ENCODE data around the gene GAL3ST2. TPM values are rescaled to one million over a fixed set of nuclear protein-coding genes. Genes with fewer than 3 reads are reported as not detected.
A peak's percentile ranks its signal among the peaks of the same experiment; 100 is the strongest.

GAL3ST2 gene
- 0.21 TPM for polyA plus RNA-seq (2012; ENCODE audit: low read depth, missing spikeins)

DNA sequence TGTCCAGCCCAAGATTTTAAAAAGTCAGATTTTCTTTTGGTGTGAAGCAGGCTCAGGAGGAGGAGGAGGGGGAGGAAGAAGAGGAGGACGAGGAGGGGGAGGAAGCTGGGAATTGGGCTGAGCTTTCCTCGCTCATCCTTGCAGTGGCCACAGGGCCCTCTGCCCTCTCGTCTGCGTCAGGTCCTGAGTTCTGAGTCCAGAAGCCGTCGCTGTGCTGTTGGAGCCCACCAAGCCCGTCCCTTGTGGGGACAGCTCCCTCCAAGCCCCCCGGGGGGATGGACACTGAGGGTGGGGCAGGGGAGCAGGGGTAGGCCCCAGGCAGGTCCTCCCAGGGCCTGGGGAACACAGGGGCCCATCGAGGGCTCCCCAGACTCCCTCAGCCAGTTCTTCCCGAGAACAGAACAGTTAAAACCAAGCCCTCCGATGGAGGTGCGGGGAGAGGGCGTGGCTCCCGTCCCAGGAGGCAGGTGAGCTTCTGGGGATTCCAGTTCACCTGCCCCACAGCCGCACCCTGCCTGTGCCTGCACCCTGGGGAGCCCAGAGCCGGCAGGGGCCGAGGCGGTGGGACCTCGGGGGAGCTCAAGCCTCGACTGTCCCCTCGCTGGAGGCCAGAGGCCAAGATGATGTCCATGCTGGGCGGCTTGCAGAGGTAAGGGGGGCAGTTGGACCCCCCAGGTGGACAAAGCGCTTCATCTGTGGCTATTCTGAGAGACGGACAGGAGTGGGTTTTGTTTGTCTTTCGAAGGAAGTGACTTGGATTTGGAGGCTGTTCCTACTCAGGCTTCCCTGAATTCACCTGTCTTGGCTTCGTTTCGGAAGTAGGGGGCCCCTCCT, at the start of gene GAL3ST2:
Gene GAL3ST2 (plus strand): TSS at position 487 of the 834 bp plus-strand sequence. CDS start 134 bp downstream, at position 621.
- FAIRE-seq: no peak

DNA sequence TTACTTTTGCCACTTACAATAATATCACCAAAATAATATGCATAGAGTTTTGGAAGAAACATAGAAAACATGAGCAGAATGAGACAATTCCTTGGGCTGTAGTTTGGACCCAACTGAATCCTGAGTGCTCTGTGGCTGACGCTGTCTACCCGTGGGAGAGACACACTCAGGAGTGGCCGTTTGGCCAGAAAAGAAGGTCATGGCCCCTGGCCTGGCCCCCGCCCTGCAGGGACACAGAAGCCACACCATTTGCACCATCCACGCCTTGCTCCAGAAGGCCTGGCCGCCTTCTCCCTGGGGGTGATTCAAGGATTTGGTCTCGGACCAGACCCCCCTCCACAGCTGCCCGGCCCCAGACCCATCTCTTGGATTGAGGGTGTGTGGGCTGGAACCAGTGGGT, 48.6 kb upstream of the GAL3ST2 start:
- FAIRE-seq: no peak
- no peak for TF ChIP-seq POLR2A (IDR thresholded peaks at IDR 0.05; ENCODE audit: low read depth, low read length)
- TF ChIP-seq POU2F2 (IDR thresholded peaks at IDR 0.05; ENCODE audit: low read depth, low read length): no peak
- no peak for TF ChIP-seq PAX5 (IDR thresholded peaks at IDR 0.05; ENCODE audit: insufficient read depth, low read length, severe bottlenecking)
- TF ChIP-seq SPI1 (IDR thresholded peaks at IDR 0.05; ENCODE audit: low read depth, low read length): no peak
- no peak for TF ChIP-seq TAF1 (IDR thresholded peaks at IDR 0.05; ENCODE audit: low read depth, low read length)
- no peak for TF ChIP-seq POLR2AphosphoS5 (IDR thresholded peaks at IDR 0.05; ENCODE audit: low read depth, low read length)
- no peak for DNase-seq (ENCODE audit: insufficient read length, low spot score)

More for the DNA sequence above, at the start of gene GAL3ST2:
- DNase-seq (ENCODE audit: insufficient read length, low spot score): peak; percentile 10
- TF ChIP-seq PAX5 (IDR thresholded peaks at IDR 0.05; ENCODE audit: insufficient read depth, low read length, severe bottlenecking) (no peak), TAF1 (IDR thresholded peaks at IDR 0.05; ENCODE audit: low read depth, low read length) (no peak), SPI1 (IDR thresholded peaks at IDR 0.05; ENCODE audit: low read depth, low read length) (no peak), POU2F2 (IDR thresholded peaks at IDR 0.05; ENCODE audit: low read depth, low read length) (no peak), POLR2A (IDR thresholded peaks at IDR 0.05; ENCODE audit: low read depth, low read length) (no peak), POLR2AphosphoS5 (IDR thresholded peaks at IDR 0.05; ENCODE audit: low read depth, low read length) (no peak)

DNA sequence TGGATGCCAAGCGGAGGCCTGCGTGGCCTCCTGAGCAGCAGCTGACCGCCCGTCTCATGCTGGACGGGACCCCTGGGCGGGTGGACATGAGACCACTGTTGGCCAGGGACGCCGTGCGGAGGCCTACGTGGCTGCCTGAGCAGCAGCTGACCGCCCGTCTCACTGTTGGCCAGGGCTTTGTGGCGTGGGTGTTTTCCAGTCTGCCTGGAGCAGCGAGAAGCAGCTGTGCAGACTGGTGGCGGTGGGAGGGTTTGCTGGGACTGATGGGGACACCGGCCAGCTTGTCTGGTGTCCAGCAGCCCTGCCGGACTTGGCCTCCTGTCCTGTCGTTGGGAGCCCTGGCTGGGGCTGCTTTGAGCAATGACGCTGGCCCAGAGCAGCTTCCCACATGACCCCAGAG, 48.0 kb upstream of the GAL3ST2 start:
- DNase-seq (ENCODE audit: insufficient read length, low spot score): no peak
- TF ChIP-seq POLR2A (IDR thresholded peaks at IDR 0.05; ENCODE audit: low read depth, low read length) (no peak), POU2F2 (IDR thresholded peaks at IDR 0.05; ENCODE audit: low read depth, low read length) (no peak), SPI1 (IDR thresholded peaks at IDR 0.05; ENCODE audit: low read depth, low read length) (no peak), PAX5 (IDR thresholded peaks at IDR 0.05; ENCODE audit: insufficient read depth, low read length, severe bottlenecking) (no peak), TAF1 (IDR thresholded peaks at IDR 0.05; ENCODE audit: low read depth, low read length) (no peak), POLR2AphosphoS5 (IDR thresholded peaks at IDR 0.05; ENCODE audit: low read depth, low read length) (no peak)
- FAIRE-seq: no peak

DNA sequence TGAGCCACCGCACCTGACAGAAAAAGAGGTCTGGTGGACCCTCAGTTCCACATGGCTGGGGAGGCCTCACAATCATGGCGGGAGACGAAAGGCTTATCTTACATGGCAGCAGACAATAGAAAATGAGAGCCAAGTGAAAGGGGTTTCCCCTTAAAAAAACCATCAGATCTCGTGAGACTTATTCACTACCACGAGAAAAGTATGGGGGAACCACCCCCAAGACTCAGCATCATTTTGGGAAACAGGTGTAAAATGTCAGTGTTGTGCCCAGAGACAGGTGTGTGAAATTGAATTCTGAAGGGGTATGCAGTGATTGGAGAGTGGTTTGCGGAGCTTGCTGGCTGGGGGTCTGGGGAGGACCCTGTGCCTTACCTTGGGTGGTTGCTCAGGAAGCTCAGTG, 46.8 kb upstream of the GAL3ST2 start:
- DNase-seq (ENCODE audit: insufficient read length, low spot score) (no peak), FAIRE-seq (no peak)
- TF ChIP-seq POLR2A (IDR thresholded peaks at IDR 0.05; ENCODE audit: low read depth, low read length) (no peak), SPI1 (IDR thresholded peaks at IDR 0.05; ENCODE audit: low read depth, low read length) (no peak), POU2F2 (IDR thresholded peaks at IDR 0.05; ENCODE audit: low read depth, low read length) (no peak)

DNA sequence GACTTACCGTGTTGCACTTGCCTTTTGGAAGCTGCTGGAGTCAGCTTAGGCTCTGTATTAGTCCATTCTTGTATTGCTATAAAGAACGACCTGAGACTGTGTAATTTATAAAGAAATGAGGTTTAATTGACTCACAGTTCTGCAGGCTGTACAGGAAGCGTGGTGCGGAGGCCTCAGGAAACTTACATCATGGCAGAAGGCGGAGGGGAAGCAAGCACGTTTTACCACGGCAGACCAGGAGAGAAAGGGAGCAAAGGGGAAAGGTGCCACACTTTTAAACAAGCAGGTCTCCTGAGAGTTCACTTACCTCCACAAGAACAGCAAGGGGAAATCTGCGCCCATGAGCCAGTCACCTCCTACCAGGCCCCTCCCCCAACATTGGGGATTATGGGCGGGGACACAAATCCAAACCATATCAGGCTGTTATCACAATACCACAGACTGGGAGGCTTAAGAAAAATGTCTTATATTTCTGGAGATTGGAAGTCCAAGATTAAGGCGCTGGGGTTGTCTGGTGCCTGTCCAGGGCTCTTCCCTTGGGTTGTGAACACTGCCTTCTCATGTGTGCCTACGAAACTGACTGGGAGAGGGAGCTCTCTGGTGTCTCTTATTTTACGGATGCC, 45.8 kb upstream of the GAL3ST2 start:
- TF ChIP-seq TAF1 (IDR thresholded peaks at IDR 0.05; ENCODE audit: low read depth, low read length) (no peak), PAX5 (IDR thresholded peaks at IDR 0.05; ENCODE audit: insufficient read depth, low read length, severe bottlenecking) (no peak), POLR2A (IDR thresholded peaks at IDR 0.05; ENCODE audit: low read depth, low read length) (no peak), POU2F2 (IDR thresholded peaks at IDR 0.05; ENCODE audit: low read depth, low read length) (no peak), SPI1 (IDR thresholded peaks at IDR 0.05; ENCODE audit: low read depth, low read length) (no peak), POLR2AphosphoS5 (IDR thresholded peaks at IDR 0.05; ENCODE audit: low read depth, low read length) (no peak)
- DNase-seq (ENCODE audit: insufficient read length, low spot score) (no peak), FAIRE-seq (no peak)

DNA sequence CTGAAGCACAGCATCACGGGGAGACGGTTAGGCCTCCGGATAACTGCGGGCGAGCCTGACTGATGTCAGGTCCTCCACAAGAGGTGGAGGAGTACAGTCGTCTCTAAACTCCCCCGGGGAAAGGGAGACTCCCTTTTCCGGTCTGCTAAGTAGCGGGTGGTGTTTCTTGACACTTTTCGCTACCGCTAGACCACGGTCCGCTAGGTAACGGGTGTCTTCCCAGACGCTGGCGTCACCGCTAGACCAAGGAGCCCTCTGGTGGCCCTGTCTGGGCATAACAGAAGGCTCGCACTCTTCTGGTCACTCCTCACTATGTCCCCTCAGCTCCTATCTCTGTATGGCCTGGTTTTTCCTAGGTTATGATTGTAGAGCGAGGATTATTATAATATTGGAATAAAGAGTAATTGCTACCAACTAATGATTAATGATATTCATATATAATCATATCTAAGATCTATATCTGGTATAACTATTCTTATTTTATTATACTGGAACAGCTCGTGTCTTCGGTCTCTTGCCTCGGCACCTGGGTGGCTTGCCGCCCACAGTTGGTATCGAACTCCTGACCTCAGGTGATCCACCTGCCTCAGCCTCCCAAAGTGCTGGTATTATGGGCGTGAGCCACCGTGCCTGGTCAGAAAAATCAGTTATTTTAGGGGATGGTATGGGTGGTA, 44.0 kb upstream of the GAL3ST2 start:
- peak; percentile 92 for FAIRE-seq
- peak; percentile 94 for TF ChIP-seq PAX5 (IDR thresholded peaks at IDR 0.05; ENCODE audit: insufficient read depth, low read length, severe bottlenecking)
- peak; percentile 18 for DNase-seq (ENCODE audit: insufficient read length, low spot score)

DNA sequence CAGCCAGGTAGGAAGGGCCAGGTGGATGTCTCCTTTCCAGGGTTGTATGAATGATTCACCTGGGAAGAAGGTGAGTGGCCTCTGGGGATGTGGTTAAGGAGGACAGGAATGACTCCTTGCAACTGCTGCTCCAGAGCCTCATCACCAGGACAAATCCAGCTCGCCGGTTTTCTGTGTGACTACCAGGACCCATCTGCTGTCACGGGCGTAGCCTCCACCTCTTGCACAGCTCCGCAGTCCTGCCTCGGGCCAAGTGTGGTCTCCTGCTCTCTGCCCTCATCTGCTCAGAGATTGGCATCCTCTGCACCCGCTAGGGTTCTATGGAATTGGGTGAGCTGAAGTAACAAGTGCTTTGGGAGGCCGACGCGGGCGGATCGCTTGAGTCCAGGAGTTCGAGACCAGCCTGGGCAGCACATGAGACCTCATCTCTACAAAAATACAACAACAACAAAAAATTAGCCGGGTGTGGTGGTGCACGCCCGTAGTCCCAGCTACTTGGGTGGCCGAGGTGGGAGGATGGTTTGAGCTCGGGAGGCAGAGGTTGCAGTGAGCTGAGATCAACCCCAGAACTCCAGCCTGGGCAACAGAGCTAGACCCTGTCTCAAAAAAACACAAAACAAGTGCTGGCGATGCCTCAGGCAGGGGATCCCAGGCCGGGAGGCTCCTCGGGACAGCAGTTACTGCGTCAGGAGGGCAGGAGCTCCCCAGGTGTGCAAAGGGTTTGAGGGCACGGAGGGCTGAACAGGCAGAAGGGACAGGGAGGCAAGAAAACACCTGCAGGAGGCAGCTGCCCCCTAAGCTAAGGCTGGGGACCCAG, 43.0 kb upstream of the GAL3ST2 start:
- DNase-seq (ENCODE audit: insufficient read length, low spot score): no peak
- no peak for FAIRE-seq
- no peak for TF ChIP-seq POU2F2 (IDR thresholded peaks at IDR 0.05; ENCODE audit: low read depth, low read length)
- TF ChIP-seq POLR2AphosphoS5 (IDR thresholded peaks at IDR 0.05; ENCODE audit: low read depth, low read length): no peak
- TF ChIP-seq SPI1 (IDR thresholded peaks at IDR 0.05; ENCODE audit: low read depth, low read length): no peak
- no peak for TF ChIP-seq TAF1 (IDR thresholded peaks at IDR 0.05; ENCODE audit: low read depth, low read length)
- no peak for TF ChIP-seq PAX5 (IDR thresholded peaks at IDR 0.05; ENCODE audit: insufficient read depth, low read length, severe bottlenecking)
- TF ChIP-seq POLR2A (IDR thresholded peaks at IDR 0.05; ENCODE audit: low read depth, low read length): no peak

DNA sequence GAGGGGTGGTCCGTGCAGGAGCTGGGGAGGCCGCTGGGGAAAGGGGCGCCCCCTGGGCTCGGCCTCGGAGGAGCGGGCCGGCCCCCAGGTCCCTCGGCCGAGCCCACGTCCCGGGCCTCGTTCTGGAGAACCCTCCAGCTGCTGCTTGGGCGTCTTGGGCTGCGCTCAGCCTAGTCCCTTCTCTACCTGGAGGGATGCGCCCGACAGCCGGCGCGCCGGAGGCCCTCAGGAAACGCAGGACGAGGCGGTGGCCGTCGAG, 42.5 kb upstream of the GAL3ST2 start:
- no peak for TF ChIP-seq POLR2AphosphoS5 (IDR thresholded peaks at IDR 0.05; ENCODE audit: low read depth, low read length)
- no peak for TF ChIP-seq POU2F2 (IDR thresholded peaks at IDR 0.05; ENCODE audit: low read depth, low read length)
- TF ChIP-seq TAF1 (IDR thresholded peaks at IDR 0.05; ENCODE audit: low read depth, low read length): no peak
- no peak for TF ChIP-seq PAX5 (IDR thresholded peaks at IDR 0.05; ENCODE audit: insufficient read depth, low read length, severe bottlenecking)
- TF ChIP-seq SPI1 (IDR thresholded peaks at IDR 0.05; ENCODE audit: low read depth, low read length): no peak
- TF ChIP-seq POLR2A (IDR thresholded peaks at IDR 0.05; ENCODE audit: low read depth, low read length): no peak
- no peak for FAIRE-seq
- DNase-seq (ENCODE audit: insufficient read length, low spot score): no peak

Measured in GM12891 (cell line).